Hindlimb muscle (tissue), 1 donor: ENCODE data around the gene IQCF5. TPM values are rescaled to one million over a fixed set of nuclear protein-coding genes. Genes with fewer than 3 reads are reported as not detected.
"Not testable (repeated sequence)": the region's sequence is repeated elsewhere in the genome, so short reads cannot be mapped to it uniquely, and the experiment has no call there.

ENCODE experiments used
- DNase-seq: peaks from one replicate; pipeline ENCODE4 v3.0.0-alpha.2; 2013
- polyA plus RNA-seq: library from polyadenylated mRNA; unstranded; fragments of 120-200 nt; gene quantifications from one replicate; pipeline ENCODE4 v1.2.1, GENCODE V29; 2013; ENCODE audit not compliant: insufficient read length

Gene IQCF5
- polyA plus RNA-seq: not detected

DNA sequence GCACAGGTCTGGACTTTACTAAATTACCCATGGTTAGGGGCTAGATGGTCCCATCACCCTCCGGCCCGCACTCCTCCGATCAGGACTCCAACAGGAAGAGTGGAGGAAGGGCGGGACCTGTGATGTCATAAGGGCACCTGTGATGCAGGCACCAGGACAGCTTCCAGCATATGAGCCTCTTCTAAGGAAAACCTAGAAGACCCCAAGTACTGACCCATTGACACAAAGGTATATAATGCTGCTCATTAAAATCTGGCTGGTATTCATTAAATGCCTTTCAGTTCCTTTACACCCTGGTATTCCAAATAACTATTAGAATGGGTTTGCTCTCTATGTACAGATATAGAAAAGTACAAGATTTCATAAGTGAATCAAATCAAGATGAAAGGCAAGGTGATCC lies at the start of gene IQCF5:
IQCF5 (minus strand) TSS at position 101 of the 400 bp plus-strand sequence; CDS start at position 31, 70 bp downstream.
- DNase-seq: no peak

DNA sequence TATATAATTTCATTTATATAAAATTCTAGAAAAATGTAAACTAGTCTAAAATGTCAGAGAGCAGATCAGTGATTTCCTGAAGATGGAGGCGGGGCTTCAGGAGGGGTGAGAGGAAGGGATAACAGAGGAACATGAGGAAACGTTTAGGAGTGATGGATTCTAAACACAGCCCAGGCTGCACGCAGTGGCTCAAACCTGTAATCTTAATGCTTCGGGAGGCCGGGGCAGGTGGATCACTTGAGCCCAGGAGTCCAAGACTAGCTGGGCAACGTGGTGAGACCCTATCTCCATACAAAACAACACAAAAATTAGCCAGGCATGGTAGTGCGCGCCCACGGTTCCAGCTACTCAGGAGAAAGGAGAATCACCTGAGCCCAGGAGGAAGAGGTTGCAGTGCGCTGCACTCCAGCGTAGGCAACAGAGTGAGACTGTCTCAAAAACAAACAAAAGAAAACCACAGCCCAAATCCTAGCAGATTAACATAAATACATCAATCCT lies 45.7 kb upstream of the IQCF5 start:
- DNase-seq: no peak

DNA sequence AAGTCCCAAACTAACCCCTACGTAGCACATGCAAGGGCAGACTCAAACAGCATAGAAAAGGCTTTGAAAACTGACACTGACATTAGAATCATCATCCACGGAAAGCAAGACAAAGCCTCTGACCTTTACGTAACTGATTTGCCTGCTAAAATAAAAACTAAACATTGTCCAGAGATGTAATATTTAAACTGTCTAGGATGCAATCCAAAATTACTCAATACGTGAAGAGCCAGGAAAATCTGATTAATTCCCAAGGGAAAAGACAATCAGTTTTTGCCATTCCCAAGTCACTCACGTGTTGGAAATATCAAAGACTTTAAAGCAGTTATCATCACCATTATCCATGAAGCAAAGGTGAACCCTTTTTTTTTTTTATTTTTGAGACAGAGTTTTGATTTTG lies 41.0 kb upstream of the IQCF5 start:
- DNase-seq: no peak

DNA sequence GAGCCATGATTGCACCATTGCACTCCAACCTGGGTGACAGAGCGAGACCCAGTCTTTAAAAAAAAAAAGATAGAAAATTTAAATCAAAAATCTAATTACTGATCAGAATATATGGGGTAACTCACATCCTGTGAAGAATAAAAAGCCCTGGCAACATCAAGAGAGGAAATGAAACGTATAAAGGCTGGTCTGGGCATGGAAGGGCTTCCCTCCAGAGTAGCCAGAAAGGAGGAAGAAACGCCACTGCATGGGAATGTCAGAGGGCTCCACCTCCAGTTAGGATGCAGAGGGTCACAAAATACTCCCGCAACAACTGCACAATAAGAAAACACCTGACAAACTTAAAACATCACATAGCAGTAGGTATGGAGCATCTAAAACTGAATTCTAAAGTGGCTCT lies 32.6 kb upstream of the IQCF5 start:
- DNase-seq: no peak

DNA sequence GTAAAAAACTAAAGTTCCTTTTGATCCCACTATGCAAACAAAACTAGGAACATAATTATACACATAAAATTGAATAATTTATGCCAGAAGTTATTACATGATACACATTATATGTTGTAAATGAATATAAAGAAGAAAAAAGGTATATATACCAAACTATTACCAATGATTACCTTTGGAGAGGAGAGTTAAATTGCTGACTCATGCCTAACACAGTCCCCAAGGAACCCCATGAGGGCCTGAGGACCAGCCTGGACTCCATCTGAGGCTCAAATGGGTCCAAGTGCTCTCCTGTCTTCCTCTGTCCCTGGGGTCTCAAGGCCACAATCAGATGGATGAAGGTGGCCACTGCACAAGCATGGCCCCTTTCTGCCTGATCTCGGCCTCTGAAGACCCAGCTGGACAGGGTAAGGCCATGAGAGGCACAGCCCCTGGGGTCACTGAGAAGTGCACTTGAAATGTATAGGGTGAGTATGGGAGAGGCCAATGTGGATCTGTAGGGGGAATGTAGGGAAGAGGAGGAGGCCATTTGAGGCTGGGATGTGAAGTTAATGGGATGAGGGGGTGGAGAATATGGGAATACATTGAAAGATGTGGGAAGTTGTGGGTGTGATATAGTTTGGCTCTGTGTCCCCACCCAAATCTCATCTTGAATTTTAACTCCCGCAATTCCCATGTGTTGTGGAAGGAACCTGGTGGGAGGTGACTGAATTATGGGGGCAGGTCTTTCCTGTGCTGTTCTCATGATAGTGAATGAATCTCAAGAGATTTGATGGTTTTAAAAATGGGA lies 28.8 kb upstream of the IQCF5 start:
- DNase-seq: no peak

DNA sequence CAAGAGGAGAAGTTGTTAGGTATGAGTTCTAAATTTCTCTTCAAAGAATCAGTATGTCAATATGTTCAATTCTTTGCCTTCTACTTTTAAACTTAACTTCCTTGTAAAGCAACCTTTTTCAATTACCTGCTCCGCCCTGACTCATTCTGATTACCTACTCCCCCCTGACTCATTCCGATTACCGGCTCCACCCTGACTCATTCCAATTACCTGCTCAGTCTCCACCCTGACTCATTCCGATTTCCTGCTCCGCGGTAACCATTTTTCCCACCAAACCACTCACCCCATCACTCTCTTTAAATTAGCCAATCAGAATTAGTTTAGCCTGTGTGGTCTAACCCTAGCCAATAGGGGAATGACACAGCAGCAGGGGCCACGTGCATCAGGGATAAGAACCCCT lies 27.0 kb upstream of the IQCF5 start:
- not testable (repeated sequence) for DNase-seq

DNA sequence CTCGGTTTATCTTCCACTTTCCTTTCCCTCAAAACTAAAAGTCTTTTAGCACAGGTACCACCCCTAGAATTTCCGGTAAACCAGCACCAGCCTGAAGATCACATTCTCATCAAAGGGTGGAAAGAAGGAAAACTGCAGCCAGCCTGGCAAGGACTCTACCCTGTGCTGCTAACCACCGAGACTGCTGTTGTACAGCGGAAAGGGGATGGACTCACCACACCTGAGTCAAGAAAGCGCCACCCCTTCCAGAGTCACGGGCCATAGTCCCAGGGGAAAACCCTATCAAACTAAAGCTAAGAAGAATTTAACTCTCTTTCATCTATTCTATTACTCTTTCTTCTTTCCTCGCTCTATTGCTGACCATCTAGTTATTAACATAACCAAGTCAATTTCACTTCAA lies 24.6 kb upstream of the IQCF5 start:
- not testable (repeated sequence) for DNase-seq

DNA sequence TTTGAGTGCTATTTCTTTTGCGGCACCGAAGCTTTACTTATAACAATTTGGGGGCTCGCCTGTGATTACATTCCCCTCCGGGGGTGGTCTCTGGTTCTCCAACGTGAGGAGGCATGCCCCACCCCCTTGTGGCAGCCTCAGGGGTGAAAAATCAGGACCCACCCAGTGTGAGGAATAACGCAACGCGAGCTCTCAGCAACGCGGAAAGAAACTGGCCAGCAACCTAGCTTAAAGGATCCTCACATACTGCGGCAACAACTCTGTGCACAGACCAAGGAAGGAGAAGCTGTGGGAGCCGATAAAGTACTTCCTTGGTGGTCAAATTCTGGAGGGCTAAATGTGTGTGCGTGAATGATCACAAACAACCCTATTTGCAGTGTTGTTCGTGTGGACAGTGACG lies 22.0 kb upstream of the IQCF5 start:
- DNase-seq: no peak

DNA sequence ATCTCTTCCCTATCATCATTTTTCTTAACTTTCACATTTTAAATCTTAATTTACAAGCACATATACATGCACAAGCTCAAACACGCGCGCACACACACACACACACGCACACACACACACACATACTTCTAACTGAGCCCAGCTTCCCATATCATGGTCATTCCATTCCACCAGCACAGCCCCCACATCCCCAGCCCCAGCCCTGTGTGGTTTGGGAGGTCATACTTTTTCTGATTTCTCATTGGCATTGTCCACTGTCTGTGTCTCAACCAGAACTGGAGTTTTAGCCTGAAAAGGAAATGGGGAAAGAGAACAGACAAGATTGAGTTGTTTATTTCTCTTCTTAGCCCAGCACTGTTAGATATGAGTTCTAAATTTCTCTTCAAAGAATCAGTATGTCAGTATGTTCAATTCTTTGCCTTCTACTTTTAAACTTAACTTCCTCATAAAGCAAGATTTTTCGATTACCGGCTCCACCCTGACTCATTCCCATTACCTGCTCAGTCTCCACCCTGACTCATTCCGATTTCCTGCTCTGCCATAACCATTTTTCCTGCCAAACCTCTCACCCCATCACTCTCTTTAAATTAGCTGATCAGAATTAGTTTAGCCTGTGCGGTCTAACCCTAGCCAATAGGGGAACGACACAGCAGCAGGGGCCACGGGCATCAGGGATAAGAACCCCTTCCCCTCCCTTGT lies 21.4 kb upstream of the IQCF5 start:
- DNase-seq: no peak

DNA sequence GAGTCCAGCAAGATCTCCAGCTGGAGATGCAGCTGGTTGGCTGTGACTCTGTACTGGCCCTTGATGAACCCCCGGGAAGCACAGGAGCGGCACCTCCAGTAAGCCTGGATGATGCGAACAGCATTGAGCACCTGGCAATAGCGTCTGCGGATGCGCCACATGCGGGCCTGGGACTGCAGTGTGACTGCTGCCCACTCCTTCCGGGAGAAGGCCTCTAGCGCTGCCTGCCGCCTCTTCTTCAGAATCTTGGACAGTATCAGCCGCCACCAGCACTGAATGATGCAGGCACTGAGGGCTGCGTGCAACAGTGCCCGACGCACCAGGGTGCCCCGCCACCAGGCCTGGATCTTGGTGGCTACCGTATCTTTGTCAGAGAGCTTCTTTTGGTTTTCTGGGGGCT lies 19.5 kb upstream of the IQCF5 start:
- DNase-seq: no peak

DNA sequence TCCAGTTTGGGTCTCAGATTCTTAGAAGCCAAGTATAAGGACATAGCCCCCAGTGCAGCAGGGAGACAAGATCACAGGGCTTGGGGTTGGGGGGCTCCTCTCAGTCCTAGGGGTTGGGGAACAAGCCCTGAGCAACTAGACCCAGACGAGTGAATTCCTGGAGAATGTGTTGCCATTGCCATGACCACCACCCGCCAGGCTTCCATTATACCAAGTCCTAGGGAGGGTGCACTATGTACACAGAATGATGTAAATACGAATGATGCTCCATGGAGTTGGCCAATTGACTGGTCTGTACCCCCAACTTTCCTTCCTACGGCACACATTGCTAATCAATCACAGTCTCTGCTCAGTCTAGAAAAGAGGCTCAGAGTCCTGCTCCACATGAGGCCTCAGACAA lies 19.0 kb upstream of the IQCF5 start:
- no peak for DNase-seq

DNA sequence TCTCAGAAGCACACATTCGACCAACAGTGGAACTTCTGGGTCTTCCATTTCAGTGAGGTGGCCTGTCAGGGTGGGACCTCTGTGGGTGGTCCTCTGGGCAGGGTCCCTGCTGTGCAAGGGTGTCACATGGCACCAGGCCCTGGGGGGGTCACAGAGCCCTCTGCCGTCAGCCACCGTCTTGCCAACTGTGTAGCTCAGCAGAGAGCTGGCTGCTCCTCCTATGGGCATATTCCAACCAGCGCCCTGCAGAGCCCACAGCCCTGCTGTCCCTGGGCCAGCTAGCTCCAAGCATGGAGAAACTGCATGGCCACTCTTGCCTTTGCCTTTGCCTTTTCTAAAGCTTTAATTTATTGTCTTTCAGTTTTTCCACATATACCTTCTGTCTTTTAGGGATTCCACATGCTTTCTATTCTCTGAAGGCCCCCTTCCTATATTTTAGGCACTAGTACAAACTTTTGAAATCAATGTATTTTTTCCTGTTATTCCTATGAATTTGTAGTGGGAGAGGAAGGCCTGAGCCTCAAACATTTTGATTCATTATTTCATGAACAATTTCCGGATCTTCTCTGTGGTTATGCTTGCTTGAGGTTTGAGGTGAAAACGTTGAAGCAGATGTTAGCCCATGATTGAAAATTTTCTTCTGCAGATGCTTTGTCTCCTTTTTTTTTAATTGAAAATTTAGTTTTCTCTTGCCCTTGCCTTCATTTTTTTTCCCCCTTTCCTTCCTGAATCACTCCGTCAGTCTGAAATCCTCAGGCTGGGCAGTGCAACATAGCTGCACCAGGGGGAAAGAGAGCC lies 16.0 kb upstream of the IQCF5 start:
- no peak for DNase-seq

DNA sequence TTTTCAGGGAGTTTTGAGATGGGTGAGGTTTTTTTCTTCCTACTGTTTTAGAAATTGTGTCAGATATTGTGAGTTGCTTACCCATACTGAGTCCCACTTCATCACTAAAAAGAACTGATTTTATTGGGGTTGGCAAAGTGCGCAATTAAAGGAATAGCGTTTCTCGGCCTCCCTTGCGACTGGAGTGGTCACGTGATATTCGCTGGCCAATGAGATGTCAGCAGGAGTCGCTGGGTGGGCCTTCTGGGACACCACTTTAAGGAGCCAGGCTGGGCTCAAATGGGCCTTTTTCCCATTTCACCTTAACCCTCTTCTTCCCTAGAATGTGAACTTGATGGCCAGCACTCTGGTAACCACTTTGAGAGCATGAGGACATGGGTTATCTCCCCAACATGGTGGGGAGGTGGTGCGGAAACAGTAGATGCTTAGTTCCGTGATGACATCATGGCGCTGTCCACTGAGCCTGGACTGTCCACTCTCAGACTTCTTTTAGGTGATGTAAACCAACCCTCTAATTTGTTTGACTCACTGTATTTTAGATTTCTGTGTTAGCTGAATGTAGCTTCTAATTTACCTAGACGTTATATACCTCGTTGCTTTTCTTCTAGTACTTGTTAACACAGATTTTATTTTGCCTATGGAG lies 13.2 kb upstream of the IQCF5 start:
- no peak for DNase-seq

DNA sequence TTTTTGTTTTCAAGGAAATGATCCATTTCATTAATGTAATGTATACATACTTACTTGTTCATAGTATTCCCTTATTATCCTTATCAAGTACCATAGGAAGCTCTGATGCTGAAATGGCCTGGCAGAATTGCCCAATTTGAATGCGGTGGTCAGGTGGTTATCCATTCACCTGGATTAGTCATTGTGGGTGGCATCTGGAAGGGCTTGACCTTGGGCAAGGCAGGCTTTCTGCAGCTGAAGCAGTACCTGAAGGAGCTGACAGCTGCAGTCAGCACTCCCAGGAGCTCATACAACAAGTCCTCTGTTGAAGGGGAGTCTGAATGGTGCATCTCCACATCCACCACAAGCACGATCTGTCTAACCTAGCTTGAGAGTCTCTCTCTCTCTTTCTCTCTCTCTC lies 12.2 kb upstream of the IQCF5 start:
- no peak for DNase-seq

DNA sequence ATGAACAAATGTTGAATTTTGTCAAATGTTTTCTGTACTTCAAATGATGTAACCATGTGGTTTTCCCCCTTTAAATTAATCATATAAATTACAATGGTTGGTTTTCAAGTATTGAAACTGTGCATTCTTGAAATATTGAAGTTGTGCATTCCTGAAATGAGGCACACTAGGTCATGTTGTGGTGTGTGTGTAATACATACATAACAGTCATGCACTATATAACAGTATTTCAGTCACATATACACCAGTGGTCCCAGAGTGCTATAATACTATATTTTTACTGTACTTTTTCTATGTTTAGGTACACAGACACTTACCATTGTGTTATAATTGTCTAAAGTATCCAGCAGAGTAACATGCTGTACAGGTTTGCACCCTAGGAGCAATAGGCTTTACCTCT lies 11.0 kb upstream of the IQCF5 start:
- DNase-seq: no peak

DNA sequence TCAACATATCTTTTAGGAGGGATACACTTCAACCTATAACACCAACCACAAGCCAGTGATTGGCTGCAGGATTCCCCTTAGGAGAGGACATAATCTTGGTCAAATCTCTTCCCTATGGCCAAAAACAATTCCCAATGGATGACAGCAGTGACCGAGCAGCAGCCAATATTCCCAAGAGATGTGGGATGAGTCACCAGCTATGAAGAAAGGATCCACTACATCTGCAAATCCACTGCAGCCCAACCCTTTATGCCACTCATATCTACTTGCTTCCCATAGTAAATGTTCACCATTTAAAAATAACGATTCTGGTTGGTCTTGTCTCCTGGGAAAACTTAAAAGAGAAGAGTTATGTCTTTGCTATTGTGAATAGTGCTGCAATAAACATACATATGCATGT lies 4.5 kb upstream of the IQCF5 start:
- DNase-seq: no peak

DNA sequence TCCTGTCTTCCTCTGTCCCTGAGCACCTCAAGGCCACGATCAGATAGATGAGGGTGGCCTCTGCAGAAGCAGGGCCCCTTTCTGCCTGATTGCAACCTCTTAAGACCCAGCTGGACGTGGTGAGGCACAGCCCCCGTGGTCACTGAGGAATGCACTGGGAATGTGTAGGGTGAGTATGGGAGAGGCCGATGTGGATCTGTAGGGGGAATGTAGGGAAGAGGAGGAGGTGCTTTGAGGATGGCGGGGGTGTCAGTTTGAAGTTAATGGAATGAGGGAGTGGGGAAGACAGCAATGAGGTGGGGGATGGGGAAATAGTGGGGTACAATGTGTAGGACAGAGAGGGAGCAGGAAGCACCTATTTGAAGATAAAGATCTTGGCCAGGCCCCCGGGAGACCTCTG lies 785 bp upstream of the IQCF5 start:
- no peak for DNase-seq

DNA sequence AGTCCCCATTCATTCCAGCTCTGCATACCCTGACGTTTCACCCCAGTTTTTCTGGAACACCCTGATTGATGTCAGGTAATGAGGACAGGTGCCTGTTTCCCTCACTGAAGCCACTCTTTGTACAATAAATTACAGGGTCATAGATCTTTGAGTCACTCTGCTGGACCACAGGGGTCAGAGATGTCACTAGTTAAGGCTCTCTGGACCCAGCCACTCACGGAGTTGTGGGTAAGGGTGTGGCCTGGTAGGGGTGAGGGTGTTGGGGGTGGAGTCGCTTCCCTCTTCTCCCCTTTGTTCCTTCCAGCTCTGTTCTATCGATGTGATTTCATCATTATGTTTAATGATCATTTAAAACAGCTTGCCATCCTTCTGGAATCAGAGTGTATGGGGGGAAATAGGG lies 512 bp downstream of the IQCF5 start:
- DNase-seq: no peak

DNA sequence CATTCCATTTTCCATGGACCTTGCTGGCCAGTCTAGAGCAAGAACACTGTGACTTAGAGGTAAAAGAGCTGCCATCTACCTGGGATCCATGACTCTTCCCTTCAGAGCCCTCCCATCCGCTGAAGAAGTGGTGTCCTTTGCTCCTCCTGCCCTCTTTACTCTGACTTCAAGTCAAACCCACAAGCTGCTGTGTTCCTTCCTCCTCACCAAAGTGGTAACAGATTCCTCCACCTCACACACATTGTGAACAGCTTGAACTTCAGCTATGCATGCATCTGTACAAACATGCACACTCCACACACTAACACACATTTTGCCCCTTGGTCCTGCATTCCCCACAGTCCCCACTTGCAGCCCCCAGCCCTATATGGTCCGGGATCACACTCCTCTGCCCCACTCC lies 990 bp downstream of the IQCF5 start:
- DNase-seq: no peak

DNA sequence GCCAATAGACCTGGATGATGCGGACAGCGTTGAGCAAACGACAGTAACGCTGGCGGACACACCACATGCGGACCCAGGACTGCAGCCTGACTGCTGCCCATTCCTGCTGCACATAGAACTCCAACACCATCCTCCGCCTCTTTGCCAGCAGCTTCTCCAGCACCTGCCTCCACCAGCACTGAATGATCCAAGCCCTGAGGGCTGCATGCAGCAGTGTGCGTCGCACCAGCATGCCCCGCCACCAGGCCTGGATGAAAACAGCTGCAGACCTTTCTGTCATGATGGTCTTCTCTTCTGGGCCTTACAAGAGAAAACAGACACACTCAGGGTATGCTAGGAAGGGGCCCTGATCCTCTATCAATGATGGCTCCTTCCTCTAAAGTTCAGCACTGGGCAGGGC lies 1.5 kb downstream of the IQCF5 start:
- DNase-seq: no peak

DNA sequence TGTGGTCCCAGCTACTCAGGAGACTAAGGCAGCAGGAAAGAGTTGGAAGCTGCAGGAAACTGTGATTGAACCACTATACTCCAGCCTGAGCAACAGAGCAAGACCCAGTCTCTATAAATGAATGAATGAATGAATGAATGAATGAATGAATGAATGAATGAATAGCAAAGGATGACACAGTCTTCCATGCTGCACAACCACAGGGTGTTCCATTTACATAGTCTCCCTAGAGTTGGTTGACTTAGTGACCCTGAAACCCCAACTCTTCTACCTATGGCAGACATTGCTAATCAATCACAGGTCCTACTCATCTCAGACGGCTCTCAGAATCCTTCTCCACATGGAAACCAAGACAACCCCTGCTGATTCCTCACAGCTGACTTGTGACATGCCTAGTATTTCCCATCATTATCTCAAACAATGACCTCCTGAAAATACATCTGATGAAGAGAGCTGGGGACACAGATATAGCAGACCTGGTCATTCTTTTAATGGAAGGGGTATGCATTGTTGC lies 2.1 kb downstream of the IQCF5 start:
- DNase-seq: no peak

DNA sequence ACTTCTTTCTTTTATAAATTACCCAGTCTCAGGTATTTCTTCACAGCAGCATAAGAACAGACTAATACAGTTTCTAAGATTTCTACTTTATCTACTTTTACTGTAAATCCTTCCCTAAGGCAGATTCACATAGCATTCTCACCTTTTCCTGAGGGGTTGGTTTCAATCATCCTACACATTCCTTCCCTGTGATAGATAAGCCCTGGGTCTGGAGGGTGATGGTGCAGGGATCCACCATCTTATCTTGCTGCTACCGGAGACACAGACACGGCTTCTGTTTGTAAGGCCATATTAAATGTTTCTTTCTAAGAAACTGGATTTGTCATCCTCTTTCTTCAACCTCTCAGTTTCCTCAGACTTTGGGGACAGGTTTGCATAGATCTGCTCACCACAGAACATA lies 6.1 kb downstream of the IQCF5 start:
- no peak for DNase-seq

DNA sequence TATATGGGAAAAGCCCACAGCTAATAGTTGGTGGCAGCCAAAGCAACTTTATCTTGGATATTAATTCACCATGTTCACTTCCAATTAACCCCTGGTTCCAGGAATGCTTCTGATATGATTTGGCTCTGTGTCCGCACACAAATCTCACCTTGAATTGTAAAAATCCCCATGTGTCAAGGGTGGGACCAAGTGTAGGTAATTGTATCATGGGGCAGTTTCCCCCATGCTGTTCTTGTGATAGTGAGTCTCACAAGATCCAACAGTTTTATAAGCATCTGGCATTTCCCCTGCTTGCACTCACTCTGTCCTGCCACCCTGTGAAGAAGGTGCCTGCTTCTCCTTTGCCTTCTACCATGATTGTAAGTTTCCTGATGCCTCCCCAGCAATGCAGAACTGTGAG lies 6.5 kb downstream of the IQCF5 start:
- DNase-seq: not testable (repeated sequence)
